Measurements from ENCODE around the gene MARCHF3.
"Not testable (repeated sequence)": the region's sequence is repeated elsewhere in the genome, so short reads cannot be mapped to it uniquely, and the experiment has no call there.

The MARCHF3 gene

DNA sequence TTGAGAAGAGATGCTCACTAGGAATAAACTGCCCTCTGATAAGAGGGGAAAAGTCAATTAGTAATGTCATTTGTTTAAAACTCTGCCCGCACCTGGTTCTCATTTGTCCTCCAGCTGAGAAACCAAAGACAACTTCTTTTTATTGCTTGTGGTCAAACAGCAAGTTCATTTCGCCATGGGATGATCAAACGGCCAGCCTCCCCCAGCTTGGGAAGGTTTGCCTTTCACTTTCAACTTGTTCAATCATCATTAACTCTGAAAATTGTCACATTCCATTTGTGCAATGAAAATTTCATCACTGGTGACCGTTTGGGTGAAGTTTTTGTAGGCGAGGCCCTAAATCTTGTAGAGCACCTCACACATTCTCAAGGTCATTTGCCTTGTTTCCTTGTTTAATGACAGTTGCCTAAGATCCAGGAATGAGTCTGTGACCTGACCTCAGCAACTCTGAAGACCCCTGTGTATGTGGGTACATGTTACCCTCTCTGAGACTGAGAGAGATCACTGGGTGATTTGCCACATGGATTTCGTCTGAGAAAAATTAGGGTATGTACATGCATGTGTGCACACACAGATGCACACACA is 117.7 kb downstream of the MARCHF3 start:
- no peak for DNase-seq

- DNase-seq, result no peak
These were observed 118.4 kb downstream of the MARCHF3 start for GRCh38 chr5:126911986-126912385.

GRCh38 chr5:126909856-126910255 is 120.5 kb downstream of the MARCHF3 start:
- DNase-seq, result no peak

GRCh38 chr5:126904407-126904806 is 126.0 kb downstream of the MARCHF3 start:
- not testable (repeated sequence) for DNase-seq

DNA sequence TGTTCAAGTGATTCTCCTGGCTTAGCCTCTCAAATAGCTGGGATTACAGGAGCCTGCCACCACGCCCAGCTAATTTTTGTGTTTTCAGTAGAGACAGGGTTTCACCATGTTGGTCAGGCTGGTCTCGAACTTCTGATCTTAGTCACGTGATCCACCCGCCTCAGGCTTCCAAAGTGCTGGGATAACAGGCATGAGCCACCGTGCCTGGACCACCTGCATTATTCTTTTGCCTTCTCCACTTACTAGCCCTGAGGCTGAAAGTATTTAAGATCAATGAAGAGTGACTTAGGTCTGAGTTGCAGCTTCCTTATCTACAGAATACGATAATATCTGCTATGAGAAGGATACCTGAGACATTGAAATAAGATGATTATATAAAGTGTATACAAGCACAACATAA is 129.6 kb downstream of the MARCHF3 start:
- DNase-seq, result no peak

- no peak for DNase-seq
These were observed 130.9 kb downstream of the MARCHF3 start for GRCh38 chr5:126899476-126899875.

DNA sequence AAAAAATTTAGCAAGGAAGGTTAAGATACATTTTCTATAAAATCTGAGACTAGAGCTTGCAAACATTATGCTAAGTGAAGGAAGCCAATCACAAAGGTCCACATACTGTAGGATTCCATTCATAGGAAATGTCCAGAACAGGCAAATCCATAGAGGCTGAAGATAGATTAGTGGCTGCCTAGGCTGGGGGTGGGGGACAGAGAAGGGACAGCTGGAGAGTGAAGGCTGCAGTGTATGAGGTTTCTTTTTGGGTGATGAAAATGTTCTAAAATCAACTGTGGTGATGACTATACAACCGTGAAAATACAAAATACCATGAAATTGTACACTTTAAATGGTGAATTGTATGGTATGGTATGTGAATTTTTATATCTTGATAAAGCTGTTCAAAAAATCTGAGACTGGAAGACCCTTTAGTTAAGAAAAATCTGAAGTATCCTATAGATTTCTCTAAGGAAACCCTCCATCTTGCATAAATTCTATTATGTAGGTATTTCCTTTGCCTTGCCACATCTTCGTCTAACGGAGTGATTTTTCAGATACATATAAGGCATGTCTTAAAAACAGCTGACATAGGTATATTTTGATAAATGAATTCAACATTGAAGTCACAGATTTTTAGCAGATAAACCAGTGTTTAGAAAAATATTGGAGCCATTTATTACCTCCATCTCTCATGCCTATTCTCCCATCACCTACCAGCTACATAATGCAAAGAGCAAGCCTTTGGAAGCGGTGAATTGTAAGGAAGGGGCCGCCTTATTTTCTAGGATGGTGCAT is 132.3 kb downstream of the MARCHF3 start:
- no peak for DNase-seq

DNA sequence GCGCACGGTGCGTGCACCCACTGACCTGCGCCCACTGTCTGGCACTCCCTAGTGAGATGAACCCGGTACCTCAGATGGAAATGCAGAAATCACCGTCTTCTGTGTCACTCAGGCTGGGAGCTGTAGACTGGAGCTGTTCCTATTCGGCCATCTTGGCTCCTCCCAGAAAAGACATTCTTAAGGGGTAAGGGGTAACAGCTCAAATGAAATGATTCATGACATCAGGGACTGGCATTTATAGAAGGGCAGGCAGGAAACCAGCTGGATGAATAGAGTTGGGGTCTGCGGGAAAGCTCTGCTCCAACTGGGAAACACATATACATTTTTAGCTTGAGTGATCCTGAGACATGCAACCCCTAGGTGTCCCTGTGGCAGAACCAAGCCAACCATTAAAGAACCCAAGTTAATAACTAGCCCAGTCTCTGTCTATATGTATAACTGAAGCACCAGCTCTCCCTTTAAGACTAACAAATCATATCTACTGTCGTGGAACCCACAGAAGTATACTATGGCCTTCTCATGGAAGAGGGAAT is 134.1 kb downstream of the MARCHF3 start:
- no peak for DNase-seq

DNA sequence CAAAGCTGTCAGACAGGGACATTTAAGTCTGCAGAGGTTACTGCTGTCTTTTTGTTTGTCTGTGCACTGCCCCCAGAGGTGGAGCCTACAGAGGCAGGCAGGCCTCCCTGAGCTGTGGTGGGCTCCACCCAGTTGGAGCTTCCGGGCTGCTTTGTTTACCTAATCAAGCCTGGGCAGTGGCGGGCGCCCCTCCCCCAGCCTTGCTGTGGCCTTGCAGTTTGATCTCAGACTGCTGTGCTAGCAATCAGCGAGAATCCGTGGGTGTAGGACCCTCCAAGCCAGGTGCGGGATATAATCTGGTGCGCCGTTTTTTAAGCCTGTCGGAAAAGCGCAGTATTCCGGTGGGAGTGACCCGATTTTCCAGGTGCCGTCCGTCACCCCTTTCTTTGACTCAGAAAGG is 134.6 kb downstream of the MARCHF3 start:
- DNase-seq, result not testable (repeated sequence)

- DNase-seq, result not testable (repeated sequence)
These were observed 139.9 kb downstream of the MARCHF3 start for GRCh38 chr5:126890414-126890813.

DNA sequence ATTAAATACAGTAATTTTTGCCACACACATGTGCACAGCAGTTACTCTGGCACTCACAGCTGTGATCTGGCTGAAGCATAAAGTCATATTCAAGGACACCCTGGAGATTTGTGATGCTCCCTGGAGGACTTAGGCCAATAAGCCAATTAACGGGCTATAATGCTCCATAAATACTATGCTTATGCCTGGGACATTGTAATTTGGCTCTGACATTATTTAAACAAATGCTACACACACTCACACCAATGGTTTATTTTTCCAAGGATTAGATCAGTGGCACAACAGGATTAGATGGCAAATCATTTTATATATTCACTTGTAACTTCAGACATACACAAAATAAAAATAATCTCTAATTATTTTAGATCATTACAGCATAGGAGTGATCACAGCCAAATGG is 142.2 kb downstream of the MARCHF3 start:
- DNase-seq, result no peak

DNA sequence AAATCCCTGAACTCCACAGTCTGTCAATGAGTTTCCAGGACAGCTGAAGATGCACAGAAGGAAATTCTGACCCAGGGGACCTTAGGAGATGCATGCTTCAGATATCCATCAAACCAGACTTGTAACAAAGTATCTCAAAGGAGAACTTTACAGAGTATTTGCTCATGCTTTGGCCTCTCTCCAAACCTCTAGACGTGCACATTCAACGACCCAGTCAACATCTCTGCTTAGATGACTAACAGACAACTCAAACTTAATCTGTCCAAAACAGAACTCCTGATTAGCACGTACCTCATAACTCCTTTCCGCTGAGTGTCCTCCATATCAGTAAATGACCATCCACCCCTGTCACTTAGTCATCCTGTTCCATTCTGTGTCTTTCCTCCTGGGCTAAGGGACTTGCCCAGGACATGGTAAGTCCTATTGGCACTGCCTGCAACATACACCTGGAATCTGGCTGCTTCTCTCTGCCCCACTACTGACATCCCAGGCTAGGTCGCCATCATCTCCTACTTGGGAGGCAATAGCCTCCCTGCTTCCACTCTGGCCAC is 146.0 kb downstream of the MARCHF3 start:
- peak; percentile 79 for DNase-seq

DNA sequence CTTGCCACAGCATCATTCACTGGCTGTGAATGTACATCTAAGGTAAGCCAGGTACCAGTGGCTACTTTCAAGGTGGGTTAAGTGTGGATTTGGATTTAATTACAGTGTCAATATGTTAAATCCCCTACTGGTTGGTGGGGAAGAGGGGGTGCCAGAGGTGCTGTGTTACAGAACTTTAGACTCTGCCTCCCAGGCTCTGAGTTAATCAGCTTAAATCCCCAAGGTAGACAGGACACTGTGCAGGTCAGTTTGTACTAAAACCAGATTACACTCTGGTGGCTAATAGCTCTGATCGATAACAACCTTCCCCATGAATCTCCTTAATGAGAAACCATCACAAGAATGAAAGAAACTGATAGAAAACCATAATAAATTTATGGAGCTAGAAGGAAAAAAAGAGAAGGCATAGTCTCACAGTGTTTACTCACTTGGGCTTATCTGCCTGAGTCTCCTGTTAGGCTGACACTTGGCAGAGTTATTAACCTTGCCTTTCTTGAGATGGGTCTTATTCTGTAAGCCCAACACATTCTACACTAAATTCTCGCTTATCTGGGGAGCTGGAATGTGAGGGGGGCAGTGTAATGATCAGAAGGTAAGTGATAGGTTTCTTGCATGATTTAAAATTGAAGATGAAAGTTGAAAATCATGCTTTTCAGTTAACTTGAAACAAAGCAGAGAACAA is 146.7 kb downstream of the MARCHF3 start:
- no peak for DNase-seq

DNA sequence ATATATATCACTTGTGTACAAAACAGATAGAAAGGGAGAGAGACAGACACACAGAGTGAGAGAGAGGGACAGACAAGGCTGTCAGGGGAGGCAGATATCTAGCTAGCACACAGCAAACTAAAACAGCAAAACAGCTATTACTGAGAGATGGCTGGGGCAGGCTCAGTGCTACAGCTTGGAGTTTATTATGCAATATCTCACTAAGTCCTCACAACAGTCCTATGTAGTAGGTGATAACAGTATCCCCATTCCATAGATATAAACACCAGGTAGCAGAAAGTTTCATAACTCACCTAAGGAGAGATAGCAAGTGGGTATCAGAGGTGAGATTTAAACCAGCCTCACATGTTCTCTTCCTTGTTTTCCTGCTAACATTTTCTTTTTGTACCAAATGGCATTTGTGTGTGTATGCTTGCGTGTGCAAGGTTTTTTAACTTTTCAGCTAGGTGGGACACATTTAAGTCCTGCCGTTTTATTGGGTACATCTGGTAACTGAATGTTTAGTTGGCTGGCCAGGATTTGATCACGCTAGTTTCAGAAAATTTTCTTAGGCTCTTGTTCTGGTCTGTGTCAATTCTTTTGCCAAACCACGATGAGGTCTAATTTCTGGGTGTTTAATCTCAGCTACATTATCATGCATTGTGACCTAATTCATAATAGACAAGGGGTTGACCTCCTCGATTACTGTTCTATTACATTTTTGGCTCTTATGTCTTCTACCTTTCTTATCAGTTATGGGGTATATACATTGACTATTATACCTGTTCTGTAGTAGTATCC is 148.3 kb downstream of the MARCHF3 start:
- no peak for DNase-seq

GRCh38 chr5:126878634-126879033 is 151.7 kb downstream of the MARCHF3 start:
- DNase-seq, result no peak

GRCh38 chr5:126878085-126878484 is 152.3 kb downstream of the MARCHF3 start:
- DNase-seq, result no peak

DNA sequence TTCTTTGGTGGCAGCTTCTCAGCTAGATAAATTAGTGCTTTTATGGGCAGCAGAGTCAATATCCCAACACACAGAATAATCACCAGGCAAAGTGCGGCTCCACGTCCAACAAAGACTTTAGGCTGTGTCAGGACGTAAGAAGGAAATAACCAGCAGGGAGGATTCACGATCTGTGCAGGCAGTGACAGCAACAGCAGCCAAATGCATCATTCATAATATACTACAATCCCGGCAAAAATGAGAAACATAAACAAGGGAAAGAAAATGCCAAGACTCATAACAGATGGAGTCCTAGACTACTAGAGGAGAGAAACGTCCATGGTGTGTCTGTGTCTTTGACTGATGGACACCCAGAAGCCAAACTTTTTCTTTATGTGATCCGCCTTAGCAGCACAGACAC is 152.8 kb downstream of the MARCHF3 start:
- no peak for DNase-seq

- DNase-seq, result no peak
These were observed 155.0 kb downstream of the MARCHF3 start for GRCh38 chr5:126875303-126875785.

- no peak for DNase-seq
These were observed 157.6 kb downstream of the MARCHF3 start for GRCh38 chr5:126872561-126873354.

DNA sequence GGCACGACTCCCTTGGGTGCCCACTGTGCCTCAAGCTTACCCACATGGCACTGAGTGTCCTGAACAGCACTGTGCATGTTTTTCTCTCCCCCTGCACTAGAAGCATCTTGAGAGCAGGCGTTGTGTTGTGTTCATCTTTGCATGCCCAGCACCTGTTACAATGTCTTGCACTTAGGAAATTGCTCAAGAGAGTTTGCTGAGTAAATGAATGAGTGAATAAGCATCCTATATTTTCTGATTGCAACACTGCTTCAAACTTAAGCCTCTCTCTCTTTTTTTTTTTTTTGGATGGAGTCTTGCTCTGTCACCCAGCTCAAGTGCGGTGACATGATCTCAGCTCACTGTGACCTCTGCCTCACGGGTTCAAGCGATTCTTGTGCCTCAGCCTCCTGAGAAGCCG is 158.9 kb downstream of the MARCHF3 start:
- no peak for DNase-seq

GRCh38 chr5:126869005-126869451 is 161.3 kb downstream of the MARCHF3 start:
- peak; percentile 59 for DNase-seq

Data from fibroblast of skin of back (primary cell).